B cell (primary cell): Measurements from ENCODE around the gene NMB. TPM values are rescaled to one million over a fixed set of nuclear protein-coding genes. Genes with fewer than 3 reads are reported as not detected.

Source experiments
- ATAC-seq: fragments of 200-7000 bp; cut with Tn5 transposase; one replicate; pipeline ENCODE4 v1.10.0; 2021; ENCODE audit warnings: low read depth, mild to moderate bottlenecking, moderate number of reproducible peaks, moderate library complexity
- CTCF ChIA-PET: fragments of 350-600 bp; sonication (Branson Sonifier 250); formaldehyde crosslinking; loops from one replicate; lab custom pipeline; 2021; ENCODE audit warnings: antibody characterized with exemption, inconsistent platforms; lab: Charles Lee
- POLR2A ChIA-PET: fragments of 350-600 bp; sonication (Branson Sonifier 250); formaldehyde crosslinking; loops from one replicate; lab custom pipeline; 2021; ENCODE audit warnings: antibody characterized with exemption; lab: Charles Lee
- DNase-seq: peaks from one replicate; pipeline ENCODE4 v3.0.0; 2013
- H2AFZ ChIP-seq: 2 replicates; pipeline ENCODE4 v1.6.1; 2012; ENCODE audit warnings: mild to moderate bottlenecking, low read depth, low read length; ENCODE audit not compliant: insufficient read depth, poor library complexity, severe bottlenecking
- H3K27ac ChIP-seq, 2 donors: 1 replicate in 1 of 2; 2 replicates in 1 of 2; pipeline ENCODE4 v1.5.1; 2012 to 2013; ENCODE audit warnings: low read length in 2 of 2, mild to moderate bottlenecking in 2 of 2, moderate library complexity in 1 of 2
- H3K27me3 ChIP-seq, 4 experiments: fragments of 200-600 bp in 1 of 4; sonication (generic) in 1 of 4; replicated peaks in 1 of 4; 1 replicate in 2 of 4; 2 replicates in 2 of 4; pipeline versions ENCODE4 v1.6.1 to v1.7.0; 2013 to 2016; ENCODE audit warnings: low read length in 3 of 4, mild to moderate bottlenecking in 2 of 4, mixed read lengths in 1 of 4, moderate library complexity in 1 of 4; ENCODE audit not compliant: insufficient read depth in 4 of 4, control insufficient read depth in 3 of 4; ENCODE audit errors: control extremely low read depth in 1 of 4
- H3K36me3 ChIP-seq, 2 experiments: replicated peaks in 1 of 2; 1 replicate in 1 of 2; 2 replicates in 1 of 2; pipeline versions ENCODE4 v1.6.1 to v1.7.1; 2013; ENCODE audit warnings: low read length in 1 of 2; ENCODE audit not compliant: insufficient read depth in 2 of 2, control insufficient read depth in 1 of 2; ENCODE audit errors: control extremely low read depth in 1 of 2, extremely low read depth in 1 of 2
- H3K4me1 ChIP-seq, 2 donors: fragments of 200-600 bp in 1 of 2; sonication (generic) in 1 of 2; 1 replicate in 1 of 2; 2 replicates in 1 of 2; pipeline versions ENCODE4 v1.5.1 to v1.6.1; 2013 to 2017; ENCODE audit warnings: low read length in 2 of 2; ENCODE audit not compliant: control insufficient read depth in 2 of 2, insufficient read depth in 2 of 2
- H3K4me2 ChIP-seq: replicated peaks from 2 replicates; pipeline ENCODE3; 2012; ENCODE audit warnings: mild to moderate bottlenecking, low read depth, low read length; ENCODE audit not compliant: poor library complexity, severe bottlenecking
- H3K4me3 ChIP-seq, 5 experiments: fragments of 200-600 bp in 1 of 5; sonication (generic) in 1 of 5; 1 replicate in 3 of 5; 2 replicates in 2 of 5; pipeline versions ENCODE4 v1.5.1 to v1.7.0; 2011 to 2016; ENCODE audit warnings: low read length in 4 of 5, mild to moderate bottlenecking in 4 of 5, low read depth in 2 of 5, control low read depth in 1 of 5, moderate library complexity in 1 of 5; ENCODE audit not compliant: insufficient read depth in 1 of 5; ENCODE audit errors: control extremely low read depth in 1 of 5, extremely low read depth in 1 of 5
- H3K79me2 ChIP-seq: fragments of 200-600 bp; sonication (generic); one replicate; pipeline ENCODE4 v1.6.0; 2016; ENCODE audit warnings: low read length; ENCODE audit not compliant: control insufficient read depth, insufficient read depth
- H3K9ac ChIP-seq: fragments of 200-600 bp; sonication (generic); 2 replicates; pipeline ENCODE4 v1.6.1; 2017; ENCODE audit warnings: mild to moderate bottlenecking, low read length, moderate library complexity
- H3K9me3 ChIP-seq, 3 donors: one replicate each; pipeline versions ENCODE4 v1.6.1 to v1.7.1; 2013; ENCODE audit warnings: low read length in 2 of 3; ENCODE audit not compliant: control insufficient read depth in 2 of 3, insufficient read depth in 1 of 3; ENCODE audit errors: control extremely low read depth in 1 of 3
- H4K20me1 ChIP-seq: 2 replicates; pipeline ENCODE4 v1.6.0; 2012; ENCODE audit warnings: mild to moderate bottlenecking, low read length; ENCODE audit not compliant: insufficient read depth, control insufficient read depth, poor library complexity, severe bottlenecking
- H3K27ac Mint-ChIP-seq: one replicate; pipeline ENCODE4 v1.8.0; 2021; ENCODE audit warnings: mixed read lengths
- H3K27me3 Mint-ChIP-seq: one replicate; pipeline ENCODE4 v1.8.0; 2021; ENCODE audit warnings: mixed read lengths
- H3K4me1 Mint-ChIP-seq: one replicate; pipeline ENCODE4 v1.8.0; 2021; ENCODE audit warnings: mixed read lengths
- H3K4me3 Mint-ChIP-seq: one replicate; pipeline ENCODE4 v1.8.0; 2021; ENCODE audit warnings: mixed read lengths
- H3K9me3 Mint-ChIP-seq: one replicate; pipeline ENCODE4 v1.8.0; 2022; ENCODE audit warnings: mixed read lengths; ENCODE audit not compliant: insufficient read depth
- CTCF ChIP-seq: fragments of 200-600 bp; IDR thresholded peaks from one replicate; pipeline ENCODE4 v1.8.0; 2022; ENCODE audit warnings: antibody characterized with exemption, mild to moderate bottlenecking
- EZH2 ChIP-seq: IDR thresholded peaks from 2 replicates; pipeline ENCODE4 v1.6.1; 2012; ENCODE audit warnings: borderline replicate concordance, low read depth, mild to moderate bottlenecking, moderate library complexity, low read length; ENCODE audit not compliant: insufficient read depth, poor library complexity, severe bottlenecking
- WGBS: methylation state at CpG from one replicate; pipeline ENCODE4 v1.1.5; 2013; ENCODE audit warnings: missing lambda C conversion rate; ENCODE audit not compliant: insufficient coverage; 5-methylcytosine and 5-hydroxymethylcytosine counted together
- intact Hi-C: fragments of 100-400 bp; cut with micrococcal nuclease; formaldehyde crosslinking; loops from one replicate; pipeline ENCODE4 v1.10.0; 2022
- polyA plus RNA-seq: library from polyadenylated mRNA; depleted of rRNA; stranded (reverse); fragments of >200 nt; gene quantifications from 2 replicates; pipeline ENCODE4 v1.2.3, GENCODE V29; 2012
- total RNA-seq, 2 donors: library from RNA; stranded (reverse); fragments of 120-200 nt in 1 of 2; gene quantifications; 1 replicate in 1 of 2; 2 replicates in 1 of 2; pipeline versions ENCODE4 v1.2.3 to v1.2.4, GENCODE V29; 2013 to 2022

Gene NMB
- total and polyA plus RNA-seq, 2 donors (not counting 1 experiment from before 2014, with no cell fraction given): 2.3 to 3.0 TPM

DNA sequence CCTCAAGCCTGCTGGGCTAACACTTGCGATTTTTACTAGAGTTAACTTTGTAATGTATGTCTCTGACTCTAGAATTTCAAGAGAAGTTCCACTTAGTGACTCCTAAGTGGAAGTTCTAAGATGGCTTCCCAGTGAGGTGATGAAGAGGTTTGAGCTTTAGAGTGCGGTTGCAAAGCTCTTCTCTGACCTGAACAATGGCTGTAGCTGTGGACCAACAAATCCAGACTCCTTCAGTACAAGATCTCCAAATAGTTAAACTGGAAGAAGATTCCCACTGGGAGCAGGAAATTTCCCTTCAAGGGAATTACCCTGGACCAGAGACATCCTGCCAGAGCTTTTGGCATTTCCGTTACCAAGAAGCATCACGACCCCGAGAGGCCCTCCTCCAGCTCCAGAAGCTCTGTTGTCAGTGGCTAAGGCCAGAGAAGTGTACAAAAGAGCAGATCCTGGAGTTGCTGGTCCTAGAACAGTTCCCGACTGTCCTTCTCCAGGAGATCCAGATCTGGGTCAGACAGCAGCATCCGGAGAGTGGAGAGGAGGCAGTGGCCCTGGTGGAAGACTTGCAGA, 26.2 kb downstream of the NMB start:
- Histone ChIP-seq H3K9ac (peak overlapping the region; percentile 75), H3K4me1 (peaks cover 26 to 41% of the 10 kb centered on the region in 2 donors), H3K79me2 (peaks cover 26% of the 10 kb centered on the region), H3K4me3 (peak overlapping the region; percentile 67 to 85 (median 72)), H4K20me1 (no peaks in the 10 kb centered on the region), H3K27me3 (no peaks in the 10 kb centered on the region), H3K27ac (peak overlapping the region; percentile 79 to 84), H3K9me3 (no peaks in the 10 kb centered on the region), H3K4me2 (peak overlapping the region; percentile 83), H3K36me3 (peaks cover 0 to 4% of the 10 kb centered on the region in 2 experiments), H2AFZ (peak overlapping the region; percentile 94)
- DNase-seq: no peak
- Mint-ChIP-seq H3K9me3 (no peaks in the 10 kb centered on the region), H3K4me3 (peak overlapping the region; percentile 92), H3K27me3 (no peaks in the 10 kb centered on the region), H3K4me1 (peaks cover 41% of the 10 kb centered on the region), H3K27ac (peak overlapping the region; percentile 97)
- no peak for ATAC-seq
- ChIA-PET POLR2A (interaction anchor here (0.6 to 3.6 kb wide), 6 partner anchors 10 to 383 kb away, joined by 3 to 15 read pairs (median 5); partner anchors contain the start of genes SEC11A and WDR73), CTCF (interaction anchor here (0.6 to 3.1 kb wide), 9 partner anchors 13 to 116 kb away, joined by 3 to 21 read pairs (median 5); partner anchors contain the start of genes WDR73 and ZSCAN2)
- TF ChIP-seq CTCF: no peak
- no peak for TF ChIP-seq EZH2
- intact Hi-C loops: loop anchor here (1.0 kb wide), 5 partner anchors 23 to 85 kb away; partner anchors contain the start of genes NMB, SEC11A and WDR73
- 59% methylated on average over 6 of the region's 7 CpGs for WGBS

DNA sequence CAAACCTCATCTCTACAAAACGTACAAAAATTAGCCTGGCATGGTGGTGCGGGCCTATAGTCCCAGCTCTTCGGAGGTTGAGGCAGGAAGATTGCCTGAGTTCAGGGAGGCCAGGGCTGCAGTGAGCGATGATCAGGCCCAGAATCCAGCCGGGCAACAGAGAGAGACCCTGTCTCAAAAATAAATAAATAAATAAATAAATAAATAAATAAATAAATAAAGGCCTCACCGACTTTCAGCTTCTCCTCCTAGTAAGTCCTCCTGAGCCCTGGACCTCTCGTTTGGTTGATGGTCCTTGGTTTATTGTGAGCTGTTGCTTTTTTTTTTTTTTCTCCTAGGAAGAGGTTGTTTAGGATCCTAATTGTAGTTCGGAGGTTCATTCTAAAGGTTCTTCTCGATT, 29.0 kb downstream of the NMB start:
- ATAC-seq: no peak
- peaks cover 20 to 27% of the 10 kb centered on the region in 2 donors for H3K4me1 ChIP-seq

More for the DNA sequence above, 29.0 kb downstream of the NMB start:
- ChIA-PET CTCF (interaction anchor here (0.6 to 1.3 kb wide), 2 partner anchors 31 to 149 kb away, joined by 3 to 4 read pairs; no protein-coding TSS in a partner anchor), POLR2A (interaction anchor here (0.6 kb wide), 2 partner anchors 58 to 88 kb away, joined by 3 to 6 read pairs; no protein-coding TSS in a partner anchor)
- TF ChIP-seq CTCF (no peak), EZH2 (no peak)
- H3K27me3 ChIP-seq: no peaks in the 10 kb centered on the region
- H3K9ac ChIP-seq: no peak overlapping the region
- H4K20me1 ChIP-seq: no peaks in the 10 kb centered on the region
- Mint-ChIP-seq H3K27ac (no peak overlapping the region), H3K4me1 (peaks cover 26% of the 10 kb centered on the region), H3K4me3 (no peak overlapping the region), H3K9me3 (no peaks in the 10 kb centered on the region), H3K27me3 (no peaks in the 10 kb centered on the region)
- H3K36me3 ChIP-seq: no peaks in the 10 kb centered on the region
- intact Hi-C loops: no loop called here
- DNase-seq: no peak
- peaks cover 12% of the 10 kb centered on the region for H3K79me2 ChIP-seq
- no peak overlapping the region for H2AFZ ChIP-seq
- H3K9me3 ChIP-seq: no peaks in the 10 kb centered on the region
- no peak overlapping the region for H3K27ac ChIP-seq
- no peak overlapping the region for H3K4me3 ChIP-seq
- WGBS: no CpG with 5 or more reads among the region's 9 CpGs
- H3K4me2 ChIP-seq: no peak overlapping the region
